Left renal pelvis (tissue), 4 donors: ENCODE measurements around the gene ZNF341. TPM values are rescaled to one million over a fixed set of nuclear protein-coding genes. Genes with fewer than 3 reads are reported as not detected.

ENCODE experiments used
- DNase-seq, 4 donors: peaks; one replicate each; pipeline ENCODE4 v3.0.0-alpha.2; 2013; ENCODE audit warnings: low read depth in 4 of 4, low spot score in 3 of 4
- polyA plus RNA-seq, 4 donors: library from polyadenylated mRNA; unstranded; fragments of 120-200 nt; gene quantifications; one replicate each; pipeline ENCODE4 v1.2.1, GENCODE V29; 2013; ENCODE audit not compliant: insufficient read length in 4 of 4

ZNF341 gene
- polyA plus RNA-seq, 4 donors = 2.0 to 4.6 (median 2.9) TPM

DNA sequence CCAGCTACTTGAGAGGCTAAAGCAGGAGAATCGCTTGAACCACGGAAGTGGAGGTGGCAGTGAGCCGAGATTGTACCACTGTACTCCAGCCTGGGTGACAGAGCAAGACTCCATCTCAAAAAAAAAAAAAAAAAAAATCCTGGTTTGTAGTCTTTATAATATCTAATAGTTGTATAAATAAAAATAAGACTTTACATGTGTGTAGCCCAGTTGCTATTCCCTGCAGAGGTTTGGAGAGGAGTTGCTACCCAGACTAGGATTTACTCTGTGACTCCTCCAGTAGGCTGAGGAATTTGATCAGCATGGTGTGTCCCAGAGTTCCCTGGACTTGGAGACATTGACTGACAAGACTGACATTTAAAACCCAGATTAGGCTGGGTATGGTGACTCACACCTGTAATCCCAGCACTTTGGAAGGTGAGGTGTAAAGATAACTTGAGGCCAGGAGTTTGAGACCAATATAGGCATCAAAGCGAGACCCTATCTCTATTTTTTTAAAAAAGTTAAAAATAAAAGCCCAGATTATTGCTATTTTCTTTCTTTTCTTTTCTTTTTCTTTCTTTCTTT lies 89.6 kb downstream of the ZNF341 start:
- no peak for DNase-seq

DNA sequence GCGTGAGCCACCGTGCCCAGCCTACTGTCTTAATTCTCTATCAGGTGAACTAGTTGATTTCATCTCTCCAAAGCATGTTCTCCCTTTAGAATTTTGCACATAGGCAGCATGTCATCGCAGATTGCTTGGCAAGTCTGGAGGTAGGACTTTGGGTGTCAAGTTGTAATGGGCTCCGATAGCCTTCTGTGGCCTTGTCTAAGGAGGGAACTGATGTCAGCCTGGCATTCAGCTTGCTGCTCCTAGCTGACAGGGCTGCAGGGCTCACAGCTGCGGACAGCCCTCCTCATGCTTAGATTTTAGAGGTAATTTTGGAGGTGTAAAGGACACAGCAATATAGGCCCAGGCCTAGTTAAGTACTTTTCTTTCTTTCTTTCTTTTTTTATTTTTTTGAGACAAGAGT lies 90.6 kb downstream of the ZNF341 start:
- DNase-seq = no peak

DNA sequence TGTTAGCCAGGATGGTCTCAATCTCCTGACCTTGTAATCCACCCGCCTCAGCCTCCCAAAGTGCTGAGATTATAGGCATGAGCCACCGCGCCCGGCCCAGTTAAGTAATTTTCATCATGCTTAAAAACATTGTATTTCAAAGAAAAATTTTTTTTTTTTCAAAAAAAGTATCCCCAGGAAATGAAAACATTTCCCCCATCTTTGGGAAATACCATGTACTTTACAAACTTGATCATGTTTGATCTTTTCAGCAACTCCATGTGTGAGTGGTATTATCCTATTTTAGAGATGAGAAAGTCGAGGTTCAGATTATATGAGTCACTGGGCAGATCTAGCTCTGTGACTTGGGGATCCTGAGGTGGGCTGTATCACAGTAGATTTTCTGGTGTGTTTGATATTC lies 91.2 kb downstream of the ZNF341 start:
- DNase-seq = no peak

DNA sequence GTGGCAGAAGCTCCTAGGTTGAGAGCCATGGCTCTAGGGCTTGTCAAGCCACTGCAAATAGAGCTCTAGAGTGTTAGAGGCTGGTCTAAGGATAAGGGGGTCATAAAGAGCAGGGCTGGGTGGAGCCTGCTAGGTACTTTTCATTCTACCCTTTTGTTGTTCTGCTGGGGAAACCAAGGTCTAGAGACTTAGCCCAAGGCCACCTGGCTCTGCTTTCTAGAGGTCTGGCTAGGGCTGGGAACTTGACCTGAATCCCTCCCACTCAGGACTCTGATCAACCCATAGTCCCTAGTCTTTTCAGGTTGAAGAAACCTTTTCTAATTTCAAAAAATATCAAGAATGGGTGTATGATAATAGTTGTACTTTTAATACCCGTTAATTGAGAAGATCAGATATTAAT lies 93.1 kb downstream of the ZNF341 start:
- no peak for DNase-seq

DNA sequence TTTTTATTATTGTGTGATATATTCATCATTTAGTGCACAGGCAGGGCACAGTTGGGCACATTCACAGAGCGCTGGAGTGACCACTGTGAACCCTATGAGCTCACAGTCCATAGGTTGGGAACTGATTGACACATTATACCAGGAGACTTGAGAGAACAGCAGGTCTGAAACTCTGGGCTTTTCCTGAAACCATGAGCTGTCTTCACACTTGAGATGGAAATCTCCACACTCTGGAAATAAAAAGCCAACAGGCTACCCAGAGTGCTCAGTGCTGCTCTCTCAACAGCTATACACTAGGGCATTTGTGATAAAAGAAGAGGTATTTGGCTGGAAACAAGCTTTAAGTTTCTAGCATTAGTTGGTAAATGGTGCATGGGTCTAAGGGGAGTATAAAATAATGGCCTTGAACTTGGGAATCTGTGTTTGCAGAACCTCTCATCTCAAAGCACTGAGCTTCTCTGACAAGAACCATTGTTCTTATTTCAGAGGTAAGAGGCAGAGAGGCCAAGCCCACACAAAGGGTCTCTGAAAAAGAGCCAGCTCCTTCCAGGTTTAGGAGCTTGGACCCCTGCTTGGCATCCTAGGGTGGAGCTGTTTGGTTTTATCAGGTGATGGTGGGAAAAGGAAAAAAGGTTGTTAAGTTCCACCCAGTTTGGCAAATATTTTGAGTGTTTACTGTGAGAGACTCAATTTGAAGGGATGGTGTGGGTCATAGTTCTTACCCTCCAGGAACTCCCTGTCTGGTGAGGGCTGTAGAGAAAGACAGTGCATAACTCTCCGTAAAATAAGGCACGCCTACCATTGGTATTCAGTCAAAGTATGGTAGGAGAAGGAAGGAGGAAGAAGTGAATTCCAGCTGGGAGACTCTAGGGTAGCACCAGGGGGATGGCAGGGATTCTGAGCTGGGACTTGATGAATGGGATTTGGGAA lies 93.8 kb downstream of the ZNF341 start:
- DNase-seq = no peak

DNA sequence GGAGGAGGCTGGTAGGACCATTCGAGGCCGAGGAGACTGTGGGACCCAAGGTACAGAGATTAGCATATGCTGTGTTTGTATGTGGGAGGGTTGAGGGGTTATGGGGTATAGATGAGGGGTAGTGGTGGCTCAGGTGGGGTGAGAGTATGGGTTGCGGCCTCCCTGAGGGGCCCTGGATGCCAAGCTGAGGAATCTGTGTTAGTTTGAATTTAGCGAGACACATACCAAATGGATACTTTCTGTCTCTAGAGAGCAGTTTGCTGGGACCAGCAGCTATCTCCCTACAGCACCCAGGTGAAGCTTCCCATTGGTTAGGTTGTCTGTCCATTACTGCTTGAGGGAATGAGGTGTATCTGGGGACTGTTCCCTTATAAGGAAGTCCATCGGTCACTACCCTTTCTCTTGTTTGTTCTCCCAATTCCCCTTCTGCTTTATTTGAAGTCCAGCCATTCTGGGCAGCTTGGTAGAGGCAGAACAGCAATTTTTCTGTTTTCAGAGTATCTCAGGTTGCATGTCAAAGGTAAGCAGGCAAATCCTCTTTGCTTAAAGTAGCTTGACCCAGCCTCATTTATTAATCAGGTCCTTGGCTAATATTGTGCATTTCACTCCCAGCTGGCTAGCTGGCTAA lies 94.6 kb downstream of the ZNF341 start:
- no peak for DNase-seq

DNA sequence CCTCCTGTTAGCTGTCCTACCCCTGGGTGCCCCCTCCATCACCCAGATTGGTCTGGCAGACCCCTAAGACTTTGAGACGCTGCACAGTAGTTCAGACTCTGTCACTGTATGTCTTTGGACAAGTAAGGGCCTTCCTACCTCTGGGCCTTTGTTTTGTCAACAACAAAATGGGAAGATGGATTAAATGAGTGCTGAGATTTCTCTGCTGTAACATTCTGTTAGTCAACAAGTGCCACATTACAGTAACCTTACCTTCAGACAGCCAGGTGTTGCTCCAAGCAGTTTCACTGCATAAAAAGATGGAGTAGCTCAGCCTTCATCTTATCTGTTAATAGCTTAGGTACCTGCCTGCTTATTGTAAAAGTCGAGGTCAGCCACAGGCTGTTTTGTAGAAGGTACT lies 95.3 kb downstream of the ZNF341 start:
- no peak for DNase-seq

DNA sequence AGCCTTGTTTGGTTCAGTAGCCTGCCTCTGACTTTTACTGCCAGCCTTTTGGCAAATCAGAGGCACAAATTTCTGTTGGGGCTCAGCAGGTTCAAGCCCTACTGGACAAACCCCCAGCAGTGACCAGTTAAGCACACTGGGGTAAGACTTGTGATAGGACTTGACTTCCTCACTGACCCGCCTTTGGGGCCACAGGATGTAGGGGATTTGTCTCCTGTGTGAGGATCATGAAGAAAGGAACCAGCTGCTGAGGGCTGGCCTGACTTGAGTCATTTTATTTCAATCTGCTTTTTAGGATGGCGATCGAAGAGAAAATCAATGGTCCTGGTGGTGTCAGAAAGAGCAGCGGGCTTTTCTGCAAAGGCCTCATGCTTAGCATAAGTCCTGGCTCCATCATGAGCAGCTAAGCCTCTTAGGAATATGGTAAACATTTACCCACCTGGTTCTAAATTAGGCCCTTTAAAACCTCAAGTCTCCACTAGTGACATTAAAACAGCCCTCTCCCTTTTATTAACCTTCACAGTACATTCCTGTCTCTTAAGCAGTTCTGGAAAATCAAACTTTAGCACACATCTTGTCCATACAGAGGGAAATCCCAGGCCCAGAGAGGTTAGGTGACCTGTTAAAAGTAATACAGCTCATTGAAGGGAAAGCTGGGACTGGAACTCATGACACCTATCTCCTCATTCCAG lies 96.0 kb downstream of the ZNF341 start:
- no peak for DNase-seq

DNA sequence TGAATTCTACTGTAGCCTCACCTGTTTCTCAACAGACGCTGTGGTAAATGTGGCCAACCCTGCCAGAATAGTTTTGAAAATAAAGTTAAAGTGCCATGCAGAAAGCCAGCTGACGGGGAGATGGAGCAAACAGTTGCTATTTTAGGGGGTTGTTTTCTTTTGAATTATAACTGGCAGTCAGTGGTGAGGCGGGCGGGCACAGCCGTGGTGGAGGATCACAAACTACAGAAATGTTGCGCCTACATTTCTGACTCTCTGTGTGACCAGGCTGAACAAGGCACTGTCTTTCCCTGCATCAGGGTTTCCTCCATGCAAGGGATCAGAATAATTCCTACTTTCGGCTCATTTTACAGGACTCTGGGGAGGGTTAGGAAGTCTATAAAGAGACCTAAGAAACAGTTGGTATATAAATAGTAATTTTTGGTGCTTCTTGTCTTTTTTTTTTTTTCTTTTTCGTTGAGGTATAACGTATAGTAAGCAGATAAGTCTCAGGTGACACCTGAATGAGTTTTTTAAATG lies 96.6 kb downstream of the ZNF341 start:
- no peak for DNase-seq

DNA sequence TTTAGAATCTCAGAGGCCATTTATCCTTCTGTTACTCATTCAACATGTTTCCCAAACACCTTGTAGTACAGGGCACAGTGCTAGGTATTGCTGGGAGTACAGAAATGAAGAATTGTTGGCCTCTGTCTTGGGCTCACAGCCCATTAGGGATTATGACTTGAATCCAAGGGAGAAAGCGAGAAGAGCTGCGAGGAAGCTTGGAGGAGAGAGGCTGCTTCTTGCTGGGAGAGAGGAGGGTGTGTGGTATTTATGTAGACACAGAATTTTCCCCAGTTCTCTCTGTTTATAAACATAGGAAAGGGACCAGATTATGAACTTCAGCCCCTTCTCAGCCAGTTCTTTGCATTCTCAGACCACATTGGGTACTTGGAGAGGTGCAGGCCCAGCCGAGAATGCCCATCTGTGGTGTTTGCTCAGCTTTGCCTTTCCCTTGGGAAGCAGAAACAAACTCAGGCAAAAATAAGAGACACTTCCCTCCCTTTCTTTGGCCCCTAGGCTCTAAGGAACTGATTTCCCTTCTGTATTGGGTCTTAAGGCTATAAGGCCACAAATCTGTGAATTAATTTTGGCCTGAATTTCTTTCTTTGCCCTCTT lies 97.3 kb downstream of the ZNF341 start:
- no peak for DNase-seq

DNA sequence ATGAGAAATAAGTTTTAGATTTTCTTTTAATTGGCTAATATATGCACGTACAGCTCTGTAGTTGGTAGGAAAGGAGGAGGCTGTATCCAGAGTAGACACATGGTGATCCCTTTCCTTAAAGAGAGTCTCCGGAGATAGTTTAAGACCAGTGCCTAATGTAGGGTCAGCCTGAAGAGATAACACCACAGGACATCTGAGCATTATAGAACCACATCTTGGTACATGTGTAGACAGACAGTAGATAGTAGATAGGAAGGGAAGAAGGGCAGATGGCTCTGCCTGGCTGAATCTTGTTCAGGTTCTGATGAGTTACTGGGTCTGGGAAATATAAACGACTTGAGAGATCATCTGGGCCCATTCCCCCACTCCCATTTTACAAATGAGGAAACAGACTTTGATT lies 97.8 kb downstream of the ZNF341 start:
- no peak for DNase-seq

DNA sequence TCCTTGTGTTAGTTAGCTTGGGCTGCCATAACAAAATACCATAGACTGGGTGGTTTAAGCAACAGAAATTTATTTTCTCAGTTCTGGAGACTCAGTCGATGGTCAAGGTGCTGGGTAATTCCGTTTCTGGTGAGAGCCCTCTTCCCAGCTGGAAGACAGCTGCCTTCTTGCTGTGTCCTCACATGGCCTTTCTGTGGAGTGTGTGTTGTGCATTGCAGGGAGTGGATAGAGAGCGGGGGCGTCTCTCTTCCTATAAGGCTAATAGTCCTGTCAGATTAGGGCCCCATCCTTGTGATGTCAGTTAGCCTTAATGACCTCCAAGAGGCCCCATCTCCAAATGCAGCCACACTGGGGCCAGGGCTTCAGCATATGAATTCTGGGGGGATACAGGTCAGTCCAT lies 98.6 kb downstream of the ZNF341 start:
- no peak for DNase-seq

DNA sequence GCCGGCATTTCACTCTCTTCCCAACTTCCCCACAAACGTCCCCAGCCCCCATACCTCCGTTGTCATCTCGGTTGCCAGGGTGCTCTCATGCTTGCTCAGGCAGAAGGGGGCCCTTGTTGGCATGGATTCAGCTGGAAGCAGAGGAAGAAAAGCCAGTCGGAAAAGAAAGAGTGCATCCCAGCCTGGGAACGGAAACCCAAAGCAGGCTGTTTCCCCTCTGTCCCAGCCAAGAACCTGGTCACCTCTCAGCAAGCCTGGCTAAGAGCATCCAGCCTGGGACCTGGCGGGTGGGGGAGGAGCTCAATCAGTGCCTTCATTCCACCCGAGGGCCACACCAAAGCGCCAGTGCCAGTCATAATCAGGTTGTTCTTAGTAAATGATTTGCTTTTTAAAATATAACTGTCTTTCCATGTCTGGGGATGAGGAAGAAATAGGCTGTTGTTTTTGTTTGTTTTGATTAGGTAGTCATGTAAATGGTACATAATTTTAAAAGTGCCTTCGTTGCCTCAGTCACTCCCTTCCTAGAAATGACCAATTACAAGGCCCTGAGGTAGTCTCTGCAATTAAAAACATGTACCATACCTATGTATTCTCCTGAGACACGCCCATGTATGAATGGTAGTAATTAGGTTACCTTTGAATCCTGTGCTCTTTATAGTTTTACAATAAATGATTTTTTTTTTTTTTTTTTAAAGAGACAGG lies 100.5 kb downstream of the ZNF341 start:
- no peak for DNase-seq

DNA sequence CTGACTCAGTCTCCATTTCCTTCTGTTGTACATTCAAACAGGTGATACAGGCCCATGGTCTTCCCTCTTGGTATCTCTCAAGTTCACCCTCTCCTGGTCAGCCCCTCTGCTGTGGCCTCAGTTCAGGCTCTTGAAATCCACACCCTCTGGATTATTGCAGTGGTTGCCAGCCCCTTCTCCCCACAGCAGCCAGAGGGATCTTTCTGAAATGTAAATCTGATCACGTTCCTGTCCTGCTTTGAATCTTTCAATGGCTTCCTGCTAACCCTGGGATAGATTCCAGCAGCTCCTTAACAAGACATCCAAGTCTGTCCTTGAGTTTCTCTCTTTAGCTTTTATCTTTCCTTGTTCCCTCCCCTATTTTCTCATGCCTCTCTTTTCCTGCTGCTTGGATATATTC lies 101.5 kb downstream of the ZNF341 start:
- no peak for DNase-seq

DNA sequence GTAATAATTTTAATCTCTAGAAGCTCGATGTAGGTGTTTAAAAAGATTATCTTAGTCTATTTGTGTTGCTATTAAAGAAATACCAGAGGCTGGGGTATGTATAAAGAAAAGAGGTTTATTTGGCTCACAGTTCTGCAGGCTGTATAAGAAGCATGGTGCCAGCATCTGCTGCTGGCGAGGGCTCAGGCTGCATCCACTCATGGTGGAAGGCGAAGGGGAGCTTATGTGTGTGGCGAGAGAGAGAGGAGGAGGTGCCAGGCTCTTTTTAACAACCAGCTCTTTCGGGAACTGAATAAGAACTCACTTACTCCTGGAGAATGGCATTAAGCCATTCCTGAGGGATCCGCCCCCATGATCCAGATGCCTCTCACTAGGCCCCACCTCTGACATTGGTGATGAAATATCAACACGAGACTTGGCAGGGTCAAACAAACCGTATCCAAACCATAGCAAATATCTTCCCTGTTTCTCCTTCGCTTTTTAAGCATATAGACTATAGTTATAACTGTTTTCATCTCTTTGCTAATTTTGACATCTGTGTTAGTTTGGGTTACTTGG lies 103.9 kb downstream of the ZNF341 start:
- no peak for DNase-seq

DNA sequence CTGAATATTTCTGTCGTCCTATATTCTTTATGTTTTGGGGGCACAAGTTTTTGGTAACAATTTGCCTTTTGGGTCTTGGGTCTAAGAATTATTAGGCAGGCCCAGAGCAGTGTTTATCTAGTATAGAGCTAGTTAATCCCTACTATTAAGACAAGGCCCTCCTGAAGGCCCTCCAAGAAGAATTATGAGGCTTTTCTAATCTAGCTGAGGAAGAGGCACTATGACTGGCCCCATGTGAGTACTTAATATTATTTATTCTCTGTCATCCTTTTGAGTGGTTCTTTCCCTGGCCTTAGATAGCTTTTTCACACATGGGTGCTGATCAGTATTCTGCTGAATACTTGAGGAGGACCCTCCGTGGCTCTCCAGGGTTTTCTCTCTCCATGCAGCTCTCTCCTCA lies 104.5 kb downstream of the ZNF341 start:
- no peak for DNase-seq

DNA sequence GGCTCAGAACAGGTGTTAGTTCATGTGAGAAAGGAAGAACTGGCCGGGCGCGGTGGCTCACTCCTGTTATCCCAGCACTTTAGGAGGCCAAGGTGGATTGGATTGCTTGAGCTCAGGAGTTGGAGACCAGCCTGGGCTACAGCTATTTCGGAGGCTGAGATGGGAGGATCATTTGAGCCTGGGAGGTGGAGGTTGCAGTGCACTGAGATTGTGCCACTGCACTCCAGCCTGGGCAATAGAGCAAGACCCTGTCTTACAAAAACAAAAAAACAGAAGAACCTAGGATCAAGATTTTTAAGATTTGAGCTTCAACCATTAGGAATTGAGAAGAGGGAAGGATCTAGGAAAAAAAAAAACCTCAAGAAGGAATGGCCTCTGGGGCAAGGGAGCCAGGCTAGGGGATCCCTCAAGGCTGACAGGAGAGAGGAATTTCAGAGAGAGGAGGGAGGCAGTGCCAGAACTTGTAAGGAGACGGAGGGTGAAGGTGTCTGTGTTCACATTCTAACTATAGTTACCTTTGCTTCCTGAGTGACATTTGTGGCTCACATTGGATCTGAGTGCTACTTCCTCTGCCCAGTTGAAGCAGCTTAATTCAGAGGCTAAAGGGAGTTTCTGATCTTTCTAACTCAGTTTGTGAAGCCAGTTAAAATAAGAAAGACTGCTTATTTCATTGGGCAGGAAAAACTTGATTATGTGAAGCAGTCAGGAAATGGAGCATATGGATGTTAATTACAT lies 105.5 kb downstream of the ZNF341 start:
- no peak for DNase-seq

DNA sequence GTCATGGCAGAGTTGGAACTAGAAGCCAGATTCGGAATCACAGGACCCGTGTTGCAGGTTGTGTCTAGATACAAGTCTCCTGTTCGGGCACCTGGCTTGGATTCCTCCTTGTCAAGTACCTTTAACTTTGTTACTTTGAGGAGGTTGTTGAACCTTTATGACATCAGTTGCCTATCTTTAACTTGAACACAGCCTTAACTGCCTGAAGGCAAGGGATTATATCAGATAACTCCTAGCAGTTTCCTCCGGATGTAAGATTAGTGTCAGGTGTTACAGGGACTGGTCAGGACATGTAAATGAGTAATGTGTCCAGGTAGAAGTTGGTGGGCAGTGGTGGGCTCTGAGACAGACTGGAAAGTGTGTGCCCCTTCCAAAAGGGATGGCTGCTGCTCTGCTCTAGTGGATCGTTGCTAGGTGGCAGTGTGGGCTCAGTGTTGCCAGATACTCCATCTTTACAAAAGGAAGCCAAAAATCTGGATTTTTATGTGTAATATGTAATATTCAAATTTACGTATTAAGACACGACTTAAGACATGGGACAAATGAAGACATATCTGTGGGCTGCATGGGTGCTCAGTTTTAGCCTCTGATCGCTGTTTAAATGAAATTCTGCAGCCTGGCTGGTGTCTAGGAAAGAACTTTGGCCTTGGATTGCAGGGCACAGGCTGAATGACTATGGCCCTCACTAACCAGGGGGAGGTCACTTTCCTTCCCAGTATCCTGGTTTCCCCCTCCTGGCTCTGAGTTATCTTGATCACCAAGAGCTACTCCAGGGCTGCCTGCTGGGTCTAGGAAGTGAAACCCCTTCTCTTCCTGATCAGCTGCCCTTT lies 106.5 kb downstream of the ZNF341 start:
- no peak for DNase-seq
